ENCODE measurements around the gene HRH3.

- no peak for TF ChIP-seq CTCF (IDR thresholded peaks at IDR 0.05 in 4 of 5, conservative IDR thresholded peaks at IDR 0.05 in 1 of 5)
- no peak for TF ChIP-seq POLR2A (IDR thresholded peaks at IDR 0.05)
These were observed 15.7 kb upstream of the HRH3 start for GRCh38 chr20:62235777-62236157.

All from gastrocnemius medialis (tissue), 4 donors.